HepG2 (cell line): ENCODE results near the gene OGA. TPM values are rescaled to one million over a fixed set of nuclear protein-coding genes. Genes with fewer than 3 reads are reported as not detected.
A peak's percentile ranks its signal among the peaks of the same experiment; 100 is the strongest.

Experiments used
- GTF2F1 ChIP-seq: fragments of 150-350 bp; IDR thresholded peaks from 2 replicates; pipeline ENCODE4 v1.6.1; 2014; ENCODE audit warnings: low read length
- HMG20A ChIP-seq: IDR thresholded peaks from 2 replicates; pipeline ENCODE4 v1.6.1; 2016; ENCODE audit warnings: borderline replicate concordance
- HNRNPK ChIP-seq: fragments of 200-400 bp; formaldehyde crosslinking; IDR thresholded peaks from 2 replicates; pipeline ENCODE4 v1.6.1; 2018; ENCODE audit warnings: low read length, low read depth, moderate library complexity, mild to moderate bottlenecking; ENCODE audit not compliant: poor library complexity, severe bottlenecking
- IKZF4 ChIP-seq: sonication (generic); formaldehyde crosslinking; IDR thresholded peaks from 2 replicates; pipeline ENCODE4 v1.5.1; 2020; ENCODE audit warnings: borderline replicate concordance, mild to moderate bottlenecking, low read depth, missing genetic modification reagents; ENCODE audit errors: not compliant biosample characterization
- KAT7 ChIP-seq: IDR thresholded peaks from 2 replicates; pipeline ENCODE4 v1.6.1; 2018; ENCODE audit warnings: borderline replicate concordance, missing compliant biosample characterization
- MXD4 ChIP-seq: IDR thresholded peaks from 2 replicates; pipeline ENCODE4 v1.6.1; 2016; ENCODE audit warnings: mild to moderate bottlenecking, missing biosample characterization, missing genetic modification reagents
- PHF21A ChIP-seq: sonication (generic); formaldehyde crosslinking; IDR thresholded peaks from 2 replicates; pipeline ENCODE4 v1.5.0; 2020; ENCODE audit warnings: mild to moderate bottlenecking, missing genetic modification reagents
- SOX5 ChIP-seq: IDR thresholded peaks from 2 replicates; pipeline ENCODE4 v1.6.1; 2016; ENCODE audit warnings: borderline replicate concordance
- TBX3 ChIP-seq: fragments of 450-650 bp; IDR thresholded peaks from 2 replicates; pipeline ENCODE4 v1.6.1; 2017; ENCODE audit warnings: antibody characterized with exemption, mild to moderate bottlenecking, inconsistent platforms, borderline replicate concordance
- TGIF2 ChIP-seq: IDR thresholded peaks from 2 replicates; pipeline ENCODE4 v1.6.1; 2016; ENCODE audit warnings: control low read depth, missing compliant biosample characterization
- XBP1 ChIP-seq: sonication (generic); formaldehyde crosslinking; IDR thresholded peaks from 2 replicates; pipeline ENCODE4 v1.5.0; 2020; ENCODE audit warnings: missing genetic modification reagents
- ZFP62 ChIP-seq: sonication (generic); formaldehyde crosslinking; IDR thresholded peaks from 2 replicates; pipeline ENCODE4 v1.4.0; 2020; ENCODE audit warnings: missing genetic modification reagents
- ZNF441 ChIP-seq: sonication (generic); formaldehyde crosslinking; IDR thresholded peaks from 2 replicates; pipeline ENCODE4 v1.7.0; 2021; ENCODE audit warnings: missing genetic modification reagents, borderline replicate concordance
- ZNF451 ChIP-seq: sonication (generic); formaldehyde crosslinking; IDR thresholded peaks from 2 replicates; pipeline ENCODE4 v1.5.0; 2020; ENCODE audit warnings: mild to moderate bottlenecking, missing genetic modification reagents
- ZNF598 ChIP-seq: sonication (generic); formaldehyde crosslinking; IDR thresholded peaks from 2 replicates; pipeline ENCODE4 v1.5.1; 2020; ENCODE audit warnings: mild to moderate bottlenecking, missing genetic modification reagents, borderline replicate concordance
- polyA plus RNA-seq, 8 experiments: library from polyadenylated mRNA; depleted of rRNA in 3 of 8; stranded (reverse) in 7 of 8; unstranded in 1 of 8; fragments of >200 nt; fragmentation: Illumina TruSeq in 4 of 8; extraction: Trizol in 4 of 8; gene quantifications; 2 replicates each; pipeline versions ENCODE4 v1.2.1 to v1.2.3, GENCODE V29; 2011 to 2016; ENCODE audit warnings: low read depth in 4 of 8, missing spikeins in 1 of 8, mixed read lengths in 1 of 8; ENCODE audit not compliant: insufficient read depth in 1 of 8
- total RNA-seq, 5 experiments: library from RNA; depleted of rRNA; stranded (reverse); fragments of >200 nt; fragmentation: Illumina TruSeq; extraction: Trizol; gene quantifications; 2 replicates each; pipeline ENCODE4 v1.2.3, GENCODE V29; 2016; ENCODE audit warnings: low read depth in 1 of 5
- TF ChIP-seq, protein P1 (sequence below): sonication (generic); formaldehyde crosslinking; IDR thresholded peaks from 2 replicates; pipeline ENCODE4 v1.8.0; 2022; ENCODE audit warnings: missing genetic modification reagents, mild to moderate bottlenecking, borderline replicate concordance
- TF ChIP-seq, protein P2 (sequence below): sonication (generic); formaldehyde crosslinking; IDR thresholded peaks from 2 replicates; pipeline ENCODE4 v1.4.0; 2020; ENCODE audit warnings: missing genetic modification reagents
- TF ChIP-seq, protein P3 (sequence below): sonication (generic); formaldehyde crosslinking; IDR thresholded peaks from 2 replicates; pipeline ENCODE4 v1.4.0; 2020; ENCODE audit warnings: missing genetic modification reagents, borderline replicate concordance
- TF ChIP-seq, protein P4 (sequence below): sonication (generic); formaldehyde crosslinking; IDR thresholded peaks from 2 replicates; pipeline ENCODE4 v1.5.0; 2020; ENCODE audit warnings: missing genetic modification reagents
- TF ChIP-seq, protein P5 (sequence below): sonication (generic); formaldehyde crosslinking; IDR thresholded peaks from 2 replicates; pipeline ENCODE4 v1.5.0; 2020; ENCODE audit warnings: mild to moderate bottlenecking, missing genetic modification reagents

OGA gene
- total and polyA plus RNA-seq, 2 of the 13 experiments (the other 11 are each of a cell fraction or from before 2014, with no cell fraction given): 33.2 to 39.8 TPM

DNA sequence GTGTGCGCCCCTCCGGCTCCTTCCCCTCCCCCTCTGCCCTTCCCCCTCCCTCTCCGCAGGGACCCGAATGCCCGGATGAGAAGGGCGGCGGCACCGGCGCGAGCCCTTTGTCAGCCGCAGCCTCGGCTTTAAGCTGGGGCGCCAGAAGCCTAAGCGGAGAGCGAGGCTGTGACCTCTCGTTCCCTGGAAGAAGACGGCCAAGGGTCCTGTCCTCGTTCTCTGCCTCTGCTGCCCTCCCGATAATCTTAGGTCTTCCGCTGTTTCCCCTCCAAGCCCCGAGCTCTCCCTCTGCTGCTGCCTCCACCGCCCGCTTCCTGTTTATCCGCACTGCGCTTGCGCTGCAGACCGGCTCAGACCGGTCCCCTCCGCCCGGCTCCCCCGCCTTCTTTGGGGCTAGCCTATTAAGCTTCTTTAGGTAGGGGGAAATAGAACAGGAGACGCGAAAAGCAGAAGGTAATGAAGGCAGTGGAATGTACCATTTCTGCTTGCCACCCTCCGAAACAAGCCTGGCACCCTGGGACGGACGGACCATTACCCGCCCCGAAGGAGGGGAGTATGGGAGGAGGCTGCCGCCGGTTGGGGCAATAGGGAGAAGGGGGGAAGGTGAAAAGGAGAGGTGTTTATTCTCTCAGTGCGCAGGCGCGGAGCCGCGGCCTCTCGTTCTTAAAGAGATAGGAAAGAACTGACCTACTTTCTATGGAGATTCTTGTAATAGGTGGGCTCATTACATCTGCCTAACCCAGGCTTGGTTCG, at the start of gene OGA (continued):
- TF ChIP-seq GTF2F1 (no peak), SOX5 (CRISPR knock-in tag) (no peak; the same call in 1 of the 2 replicates), ZNF451 (CRISPR knock-in tag) (peak; percentile 58; the same call in 1 of the 2 replicates), ZNF598 (CRISPR knock-in tag) (no peak), KAT7 (CRISPR knock-in tag) (peak; percentile 24; the same call in 1 of the 2 replicates), HMG20A (no peak), ZFP62 (CRISPR knock-in tag) (peak; percentile 44; the same call in 1 of the 2 replicates), ZNF441 (CRISPR knock-in tag) (peak; percentile 18; the same call in 1 of the 2 replicates), XBP1 (CRISPR knock-in tag) (no peak), PHF21A (CRISPR knock-in tag) (peak; percentile 81), HNRNPK (peak; percentile 81), MXD4 (CRISPR knock-in tag) (no peak), TGIF2 (CRISPR knock-in tag) (no peak), IKZF4 (CRISPR knock-in tag) (peak; percentile 74), TBX3 (peak; percentile 82; the same call in 1 of the 2 replicates)
- TF ChIP-seq, protein P1, sequence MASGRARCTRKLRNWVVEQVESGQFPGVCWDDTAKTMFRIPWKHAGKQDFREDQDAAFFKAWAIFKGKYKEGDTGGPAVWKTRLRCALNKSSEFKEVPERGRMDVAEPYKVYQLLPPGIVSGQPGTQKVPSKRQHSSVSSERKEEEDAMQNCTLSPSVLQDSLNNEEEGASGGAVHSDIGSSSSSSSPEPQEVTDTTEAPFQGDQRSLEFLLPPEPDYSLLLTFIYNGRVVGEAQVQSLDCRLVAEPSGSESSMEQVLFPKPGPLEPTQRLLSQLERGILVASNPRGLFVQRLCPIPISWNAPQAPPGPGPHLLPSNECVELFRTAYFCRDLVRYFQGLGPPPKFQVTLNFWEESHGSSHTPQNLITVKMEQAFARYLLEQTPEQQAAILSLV (CRISPR knock-in tag): peak; percentile 50; the same call in 1 of the 2 replicates
- TF ChIP-seq, protein P2, sequence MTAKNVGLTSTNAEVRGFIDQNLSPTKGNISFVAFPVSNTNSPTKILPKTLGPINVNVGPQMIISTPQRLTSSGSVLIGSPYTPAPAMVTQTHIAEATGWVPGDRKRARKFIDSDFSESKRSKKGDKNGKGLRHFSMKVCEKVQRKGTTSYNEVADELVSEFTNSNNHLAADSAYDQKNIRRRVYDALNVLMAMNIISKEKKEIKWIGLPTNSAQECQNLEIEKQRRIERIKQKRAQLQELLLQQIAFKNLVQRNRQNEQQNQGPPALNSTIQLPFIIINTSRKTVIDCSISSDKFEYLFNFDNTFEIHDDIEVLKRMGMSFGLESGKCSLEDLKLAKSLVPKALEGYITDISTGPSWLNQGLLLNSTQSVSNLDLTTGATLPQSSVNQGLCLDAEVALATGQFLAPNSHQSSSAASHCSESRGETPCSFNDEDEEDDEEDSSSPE (CRISPR knock-in tag): no peak
- TF ChIP-seq, protein P3, sequence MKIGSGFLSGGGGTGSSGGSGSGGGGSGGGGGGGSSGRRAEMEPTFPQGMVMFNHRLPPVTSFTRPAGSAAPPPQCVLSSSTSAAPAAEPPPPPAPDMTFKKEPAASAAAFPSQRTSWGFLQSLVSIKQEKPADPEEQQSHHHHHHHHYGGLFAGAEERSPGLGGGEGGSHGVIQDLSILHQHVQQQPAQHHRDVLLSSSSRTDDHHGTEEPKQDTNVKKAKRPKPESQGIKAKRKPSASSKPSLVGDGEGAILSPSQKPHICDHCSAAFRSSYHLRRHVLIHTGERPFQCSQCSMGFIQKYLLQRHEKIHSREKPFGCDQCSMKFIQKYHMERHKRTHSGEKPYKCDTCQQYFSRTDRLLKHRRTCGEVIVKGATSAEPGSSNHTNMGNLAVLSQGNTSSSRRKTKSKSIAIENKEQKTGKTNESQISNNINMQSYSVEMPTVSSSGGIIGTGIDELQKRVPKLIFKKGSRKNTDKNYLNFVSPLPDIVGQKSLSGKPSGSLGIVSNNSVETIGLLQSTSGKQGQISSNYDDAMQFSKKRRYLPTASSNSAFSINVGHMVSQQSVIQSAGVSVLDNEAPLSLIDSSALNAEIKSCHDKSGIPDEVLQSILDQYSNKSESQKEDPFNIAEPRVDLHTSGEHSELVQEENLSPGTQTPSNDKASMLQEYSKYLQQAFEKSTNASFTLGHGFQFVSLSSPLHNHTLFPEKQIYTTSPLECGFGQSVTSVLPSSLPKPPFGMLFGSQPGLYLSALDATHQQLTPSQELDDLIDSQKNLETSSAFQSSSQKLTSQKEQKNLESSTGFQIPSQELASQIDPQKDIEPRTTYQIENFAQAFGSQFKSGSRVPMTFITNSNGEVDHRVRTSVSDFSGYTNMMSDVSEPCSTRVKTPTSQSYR (CRISPR knock-in tag): peak; percentile 90
- TF ChIP-seq, protein P4, sequence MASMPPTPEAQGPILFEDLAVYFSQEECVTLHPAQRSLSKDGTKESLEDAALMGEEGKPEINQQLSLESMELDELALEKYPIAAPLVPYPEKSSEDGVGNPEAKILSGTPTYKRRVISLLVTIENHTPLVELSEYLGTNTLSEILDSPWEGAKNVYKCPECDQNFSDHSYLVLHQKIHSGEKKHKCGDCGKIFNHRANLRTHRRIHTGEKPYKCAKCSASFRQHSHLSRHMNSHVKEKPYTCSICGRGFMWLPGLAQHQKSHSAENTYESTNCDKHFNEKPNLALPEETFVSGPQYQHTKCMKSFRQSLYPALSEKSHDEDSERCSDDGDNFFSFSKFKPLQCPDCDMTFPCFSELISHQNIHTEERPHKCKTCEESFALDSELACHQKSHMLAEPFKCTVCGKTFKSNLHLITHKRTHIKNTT (CRISPR knock-in tag): no peak
- TF ChIP-seq, protein P5, sequence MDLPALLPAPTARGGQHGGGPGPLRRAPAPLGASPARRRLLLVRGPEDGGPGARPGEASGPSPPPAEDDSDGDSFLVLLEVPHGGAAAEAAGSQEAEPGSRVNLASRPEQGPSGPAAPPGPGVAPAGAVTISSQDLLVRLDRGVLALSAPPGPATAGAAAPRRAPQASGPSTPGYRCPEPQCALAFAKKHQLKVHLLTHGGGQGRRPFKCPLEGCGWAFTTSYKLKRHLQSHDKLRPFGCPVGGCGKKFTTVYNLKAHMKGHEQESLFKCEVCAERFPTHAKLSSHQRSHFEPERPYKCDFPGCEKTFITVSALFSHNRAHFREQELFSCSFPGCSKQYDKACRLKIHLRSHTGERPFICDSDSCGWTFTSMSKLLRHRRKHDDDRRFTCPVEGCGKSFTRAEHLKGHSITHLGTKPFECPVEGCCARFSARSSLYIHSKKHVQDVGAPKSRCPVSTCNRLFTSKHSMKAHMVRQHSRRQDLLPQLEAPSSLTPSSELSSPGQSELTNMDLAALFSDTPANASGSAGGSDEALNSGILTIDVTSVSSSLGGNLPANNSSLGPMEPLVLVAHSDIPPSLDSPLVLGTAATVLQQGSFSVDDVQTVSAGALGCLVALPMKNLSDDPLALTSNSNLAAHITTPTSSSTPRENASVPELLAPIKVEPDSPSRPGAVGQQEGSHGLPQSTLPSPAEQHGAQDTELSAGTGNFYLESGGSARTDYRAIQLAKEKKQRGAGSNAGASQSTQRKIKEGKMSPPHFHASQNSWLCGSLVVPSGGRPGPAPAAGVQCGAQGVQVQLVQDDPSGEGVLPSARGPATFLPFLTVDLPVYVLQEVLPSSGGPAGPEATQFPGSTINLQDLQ (CRISPR knock-in tag): no peak
